K562 (cell line): ENCODE measurements around the gene IRF8.

Source experiments
- CREB1 ChIP-seq, 2 experiments: sonication (generic) in 1 of 2; formaldehyde crosslinking in 1 of 2; IDR thresholded peaks; 2 replicates each; pipeline versions ENCODE4 v1.6.1 to v1.8.0; 2012 to 2022; ENCODE audit warnings: inconsistent platforms in 1 of 2, mild to moderate bottlenecking in 1 of 2, missing genetic modification reagents in 1 of 2, moderate library complexity in 1 of 2
- CTCF ChIP-seq, 3 experiments: IDR thresholded peaks in 2 of 3; conservative IDR thresholded peaks in 1 of 3; 2 replicates each; pipeline ENCODE4 v1.5.1; 2011 to 2012; ENCODE audit warnings: low read length in 3 of 3, mild to moderate bottlenecking in 3 of 3, control low read depth in 2 of 3, improper control_type of control experiment in 1 of 3, inconsistent platforms in 1 of 3, low read depth in 1 of 3, mixed read lengths in 1 of 3, moderate library complexity in 1 of 3; ENCODE audit not compliant: insufficient read depth in 2 of 3
- NFRKB ChIP-seq: fragments of 450-650 bp; IDR thresholded peaks from 2 replicates; pipeline ENCODE4 v1.6.1; 2016; ENCODE audit warnings: low read depth
- SMARCB1 ChIP-seq: IDR thresholded peaks from 2 replicates; pipeline ENCODE4 v1.6.1; 2011; ENCODE audit warnings: improper control_type of control experiment, low read depth; ENCODE audit not compliant: insufficient read length
- USF2 ChIP-seq: sonication (generic); formaldehyde crosslinking; IDR thresholded peaks from 2 replicates; pipeline ENCODE4 v1.5.0; 2020; ENCODE audit warnings: missing genetic modification reagents
- ZBTB11 ChIP-seq, 3 experiments: fragments of 200-800 bp in 1 of 3; fragments of 250-450 bp in 1 of 3; fragments of 450-650 bp in 1 of 3; sonication (Bioruptor Pico) in 1 of 3; sonication (Bioruptor generic) in 1 of 3; formaldehyde crosslinking in 1 of 3; IDR thresholded peaks; 2 replicates each; pipeline versions ENCODE4 v1.6.1 to v1.8.0; 2016 to 2022; ENCODE audit warnings: mild to moderate bottlenecking in 2 of 3, missing genetic modification characterization in 2 of 3, missing compliant biosample characterization in 1 of 3, moderate library complexity in 1 of 3
- ZBTB26 ChIP-seq: fragments of 450-650 bp; formaldehyde crosslinking; IDR thresholded peaks from 2 replicates; pipeline ENCODE4 v1.4.0; 2022; ENCODE audit warnings: missing genetic modification characterization
- ZFP91 ChIP-seq: sonication (generic); formaldehyde crosslinking; IDR thresholded peaks from 2 replicates; pipeline ENCODE4 v1.8.0; 2022; ENCODE audit warnings: mild to moderate bottlenecking, missing genetic modification reagents

GRCh38 chr16:85859818-85860125 lies 39.2 kb upstream of the IRF8 start:
- TF ChIP-seq CREB1 (IDR thresholded peaks at IDR 0.05) (no peak), CREB1 (CRISPR knock-in tag; IDR thresholded peaks at IDR 0.05) (no peak), SMARCB1 (no peak), ZFP91 (CRISPR knock-in tag) (no peak), ZBTB26 (CRISPR knock-in tag) (no peak), USF2 (no peak), CTCF (IDR thresholded peaks at IDR 0.05 in 2 of 3, conservative IDR thresholded peaks at IDR 0.05 in 1 of 3; ENCODE audit: insufficient read depth in 2 of 3, low read depth in 1 of 3, low read length in 3 of 3) (no peak), ZBTB11 (CRISPR knock-in tag; IDR thresholded peaks at IDR 0.05) (no peak), NFRKB (no peak)
